Measurements from ENCODE around the gene LPP.
"Not testable (repeated sequence)": the region's sequence is repeated elsewhere in the genome, so short reads cannot be mapped to it uniquely, and the experiment has no call there.

Gene LPP

DNA sequence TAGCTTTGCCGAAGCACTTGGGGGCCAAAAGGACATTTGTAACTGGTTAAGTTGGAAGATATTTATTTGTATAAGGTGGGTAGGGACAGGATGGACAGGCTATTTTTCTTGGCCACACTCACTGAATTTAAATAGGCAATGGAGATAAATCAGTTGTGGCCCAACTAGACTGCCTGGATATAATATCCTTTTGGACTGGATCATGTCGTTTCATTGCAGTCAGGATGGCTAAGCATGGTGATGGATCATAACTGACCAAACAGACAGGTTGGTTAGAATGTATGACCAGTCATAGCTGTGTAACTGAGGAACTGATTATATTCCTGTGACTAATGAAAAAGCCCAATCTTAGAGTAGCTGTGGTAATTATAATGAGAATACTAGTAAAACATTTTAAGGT is 284.0 kb downstream of the LPP start:
- DNase-seq (ENCODE audit: low read depth): no peak

DNA sequence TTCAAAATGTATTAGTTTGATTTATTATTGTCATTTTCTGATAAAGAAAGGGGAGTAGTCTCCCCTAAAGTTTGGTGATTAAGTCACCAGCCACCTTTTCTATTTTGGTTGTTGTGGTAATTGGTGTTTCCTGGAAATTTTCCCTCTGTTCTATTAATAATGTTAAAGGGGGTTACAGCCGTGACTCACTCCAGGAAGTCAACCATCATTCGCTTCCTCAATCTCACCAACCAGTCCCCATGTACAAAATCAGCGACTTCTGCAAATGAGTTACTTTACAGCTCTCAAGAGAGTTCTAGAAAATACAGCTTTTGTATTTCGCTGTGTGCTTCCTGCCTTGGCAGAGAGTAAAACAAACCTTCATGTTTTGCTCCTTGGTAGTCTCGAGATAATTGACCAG is 285.1 kb downstream of the LPP start:
- peak; percentile 37 for DNase-seq (ENCODE audit: low read depth)

DNA sequence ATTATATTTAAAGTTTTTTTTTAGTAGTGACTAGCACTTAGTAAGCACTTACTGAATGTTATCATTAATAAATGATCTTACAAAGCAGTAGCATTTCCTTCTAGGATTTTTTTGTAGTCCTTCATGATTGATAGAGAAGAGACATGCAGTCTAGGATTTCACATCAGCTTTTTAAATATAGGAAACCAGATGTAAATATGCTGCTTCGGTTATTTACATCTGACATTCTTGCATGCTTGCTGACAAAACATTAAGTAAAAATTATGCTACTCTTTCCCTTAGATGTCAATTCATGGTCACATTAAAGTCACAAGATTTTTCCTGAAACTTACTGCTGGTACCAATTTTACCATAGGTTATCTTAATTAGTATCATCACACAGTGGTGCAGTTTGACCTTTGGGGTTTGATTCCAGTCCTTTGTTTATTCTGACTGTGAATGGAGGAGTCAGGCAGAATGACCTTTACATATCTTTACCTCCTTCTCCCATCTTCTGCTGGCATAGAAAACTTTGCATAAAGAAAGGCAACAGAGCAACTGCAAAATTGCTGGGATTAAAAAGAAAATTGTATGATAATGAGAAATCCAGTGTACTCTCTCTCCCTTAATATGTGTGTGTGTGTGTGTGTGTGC is 286.5 kb downstream of the LPP start:
- no peak for DNase-seq (ENCODE audit: low read depth)

DNA sequence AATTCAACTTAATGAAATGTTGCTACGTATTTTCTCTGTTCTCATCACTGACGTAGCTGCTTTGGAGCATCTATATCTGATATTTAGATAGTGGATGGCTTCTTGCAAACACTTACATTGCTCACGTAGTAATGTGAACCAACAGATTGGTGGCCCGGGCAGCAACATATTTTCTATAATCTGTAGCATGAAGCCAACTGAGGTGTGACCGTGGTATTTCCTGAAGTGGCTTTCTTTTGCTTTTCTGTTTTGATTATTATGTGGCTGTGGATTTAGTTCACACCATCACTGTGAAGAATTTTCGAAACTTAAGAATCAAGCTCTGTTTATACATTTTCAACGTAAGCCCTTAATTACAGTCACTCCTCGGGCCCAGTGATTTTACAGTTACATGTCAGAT is 288.5 kb downstream of the LPP start:
- DNase-seq (ENCODE audit: low read depth): no peak

DNA sequence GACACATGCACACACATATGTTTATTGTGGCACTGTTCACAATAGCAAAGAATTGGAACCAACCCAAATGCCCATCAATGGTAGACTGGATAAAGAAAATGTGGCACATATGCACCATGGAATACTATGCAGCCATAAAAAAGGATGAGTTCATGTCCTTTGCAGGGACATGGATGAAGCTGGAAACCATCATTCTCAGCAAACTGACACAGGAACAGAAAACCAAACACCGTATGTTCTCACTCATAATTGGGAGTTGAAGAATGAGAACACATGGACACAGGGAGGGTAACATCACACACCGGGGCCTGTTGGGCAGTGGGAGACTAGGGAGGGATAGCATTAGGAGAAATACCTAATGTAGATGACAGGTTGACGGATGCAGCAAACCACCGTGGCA is 291.2 kb downstream of the LPP start:
- DNase-seq (ENCODE audit: low read depth): not testable (repeated sequence)

DNA sequence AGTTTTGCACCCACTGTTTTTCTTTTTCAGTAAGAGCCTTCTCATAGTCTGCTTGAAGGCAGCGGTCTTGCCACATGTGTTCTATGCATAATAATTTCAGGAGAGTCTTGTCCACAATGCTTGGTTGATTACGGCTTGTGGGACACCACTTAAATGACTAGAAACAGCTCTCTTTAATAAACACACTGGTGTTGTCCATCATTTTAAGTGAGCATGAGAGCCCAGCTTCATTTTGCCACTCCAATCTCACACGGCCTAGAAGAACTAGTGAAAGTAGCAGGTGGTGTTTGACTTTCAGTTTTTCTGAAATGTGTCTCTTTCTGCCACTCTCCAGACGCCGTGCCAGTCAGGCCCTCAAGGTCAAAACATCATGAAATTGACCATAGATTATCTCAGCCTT is 292.1 kb downstream of the LPP start:
- no peak for DNase-seq (ENCODE audit: low read depth)

DNA sequence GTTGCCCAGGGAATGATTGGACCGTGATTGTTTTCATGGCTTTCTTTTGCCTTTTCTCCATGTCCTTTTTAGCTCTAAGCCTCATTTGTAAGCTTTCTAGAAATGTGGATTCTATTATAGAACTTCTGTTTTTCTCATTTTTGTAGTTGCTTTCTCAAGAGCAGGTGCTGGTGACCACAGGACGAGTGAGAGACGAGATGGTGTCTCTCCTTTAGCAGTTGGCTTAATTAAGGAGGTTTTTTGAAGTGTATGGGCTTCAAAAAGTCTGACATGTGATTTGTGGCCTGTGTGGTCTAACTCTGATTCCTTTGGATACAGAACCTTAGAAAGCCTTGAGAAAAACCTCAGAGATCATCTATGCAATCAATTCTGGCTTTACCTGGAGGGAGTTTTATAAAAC is 292.8 kb downstream of the LPP start:
- no peak for DNase-seq (ENCODE audit: low read depth)

DNA sequence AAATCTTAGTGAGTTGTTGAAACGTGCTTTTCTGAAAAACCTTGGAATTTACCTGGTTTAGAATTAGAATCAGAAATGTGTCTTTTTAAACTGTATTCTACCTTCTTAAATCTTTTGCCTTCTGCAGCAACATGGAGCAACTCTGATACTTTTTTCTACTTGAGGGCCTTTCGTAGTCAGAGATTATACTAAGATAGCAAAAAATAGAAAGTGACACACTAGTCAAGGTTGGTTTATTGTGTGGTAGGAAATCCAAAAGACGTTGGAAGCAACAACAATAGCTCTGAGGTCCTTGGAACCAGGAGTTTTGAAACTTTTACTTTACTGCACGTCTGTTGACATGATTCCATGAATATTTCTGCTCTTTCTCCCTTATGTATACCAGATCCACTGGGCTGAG is 294.9 kb downstream of the LPP start:
- DNase-seq (ENCODE audit: low read depth): no peak

DNA sequence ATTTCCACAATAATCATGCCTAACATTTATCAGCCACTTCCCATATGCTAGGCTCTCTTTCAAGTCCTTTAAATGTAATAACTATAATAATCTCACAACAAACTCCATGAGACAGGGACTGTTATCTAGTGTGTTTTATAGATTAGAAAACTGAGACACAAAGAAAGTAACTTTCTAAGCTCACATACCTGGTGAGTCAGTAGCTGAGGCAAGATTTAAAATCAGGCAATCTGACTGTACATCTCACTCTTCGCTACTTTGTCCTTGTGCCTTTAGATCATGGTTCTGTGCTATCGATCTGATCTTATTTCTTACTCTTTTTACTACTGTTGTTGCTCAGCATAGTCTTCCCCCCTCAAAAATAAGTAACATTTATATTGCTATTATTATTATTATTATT is 295.5 kb downstream of the LPP start:
- DNase-seq (ENCODE audit: low read depth): no peak

DNA sequence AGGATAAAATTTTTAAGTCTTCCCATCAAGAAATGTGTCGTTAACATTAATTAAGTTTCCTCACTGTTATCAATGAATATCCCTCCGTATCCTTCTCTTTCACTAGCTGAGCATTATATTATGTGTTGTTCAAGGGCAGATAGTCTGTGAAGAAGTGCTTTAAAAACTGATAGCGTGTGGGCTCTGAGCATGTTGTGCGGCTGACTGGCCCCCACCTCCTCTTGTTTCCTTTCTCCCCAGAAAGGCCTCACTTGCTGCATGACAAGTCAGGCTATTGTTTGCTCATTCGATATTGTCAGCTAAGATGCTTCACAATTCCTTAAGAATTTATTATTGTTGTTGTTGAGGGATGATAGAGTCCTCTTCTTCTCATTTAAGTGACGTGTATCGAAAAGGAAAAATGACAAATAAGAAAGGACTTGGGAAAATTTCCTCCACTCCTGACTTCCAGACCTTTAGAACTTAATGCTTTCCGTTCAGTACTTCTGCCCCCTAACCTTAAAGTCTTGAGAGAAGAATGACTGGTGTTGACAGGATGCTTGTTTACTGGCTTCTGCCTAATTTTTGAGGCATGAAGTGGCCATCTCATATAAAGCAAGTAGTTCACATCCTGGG is 298.3 kb downstream of the LPP start:
- no peak for DNase-seq (ENCODE audit: low read depth)

DNA sequence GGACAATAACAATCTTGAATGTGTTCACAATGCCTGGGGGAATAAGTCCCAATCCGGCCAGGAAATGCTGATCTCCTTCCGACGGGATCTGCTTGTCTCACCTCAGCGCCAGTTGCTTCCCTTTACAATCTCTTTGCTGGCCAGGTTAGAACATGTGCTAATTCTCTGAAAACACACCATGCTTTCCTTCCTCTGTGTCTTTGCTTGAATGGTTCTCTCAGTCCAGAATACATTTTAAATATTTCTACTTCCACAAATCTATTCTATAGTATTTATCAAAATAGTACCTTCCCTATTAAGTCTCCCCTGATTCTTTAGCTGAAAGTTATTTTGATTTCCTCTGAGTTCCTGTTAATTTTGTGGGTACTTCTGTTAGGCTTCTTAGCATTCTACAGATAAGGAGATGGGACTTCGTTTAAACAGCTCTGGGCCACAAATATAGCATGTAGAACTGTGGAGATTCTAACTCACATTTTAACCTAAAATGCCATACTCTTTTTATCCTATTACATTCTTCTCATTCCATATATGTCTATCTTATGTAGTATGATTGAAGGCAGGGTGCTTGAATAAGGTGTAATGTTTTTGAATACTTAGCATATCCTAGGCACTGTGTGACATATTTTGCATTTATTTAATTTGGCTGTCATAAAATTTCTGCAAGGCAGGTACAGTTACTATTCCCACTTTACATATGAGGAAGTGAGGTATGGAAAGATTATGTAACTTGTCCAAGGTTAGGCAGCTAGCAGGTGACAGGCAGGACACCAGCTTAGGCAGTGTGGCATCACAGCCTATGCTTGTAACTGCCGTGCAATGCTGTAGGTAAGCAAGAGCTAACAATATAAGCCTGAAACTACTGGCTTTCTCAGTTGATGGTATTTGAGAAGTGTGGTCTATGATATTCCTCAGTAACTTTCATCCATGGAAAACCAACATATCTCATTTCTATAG is 299.8 kb downstream of the LPP start:
- no peak for DNase-seq (ENCODE audit: low read depth)

DNA sequence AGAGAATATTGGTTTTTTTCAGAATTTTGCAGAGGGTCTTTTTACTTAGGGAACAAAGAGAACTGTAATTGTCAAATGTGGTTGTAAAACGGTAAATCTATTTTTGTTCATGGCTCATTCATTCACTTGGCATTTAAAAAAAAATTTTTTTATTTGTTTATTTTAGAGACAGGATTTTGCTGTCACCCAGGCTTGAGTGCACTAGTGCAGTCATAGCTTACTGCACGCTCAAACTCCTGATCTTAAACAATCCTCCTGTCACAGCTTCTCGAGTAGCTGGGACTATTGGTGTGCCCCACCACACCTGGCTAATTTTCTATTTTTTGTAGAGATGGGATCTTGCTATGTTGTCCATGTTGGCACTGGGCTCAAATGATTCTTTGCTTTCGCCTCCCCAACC is 301.8 kb downstream of the LPP start:
- no peak for DNase-seq (ENCODE audit: low read depth)

DNA sequence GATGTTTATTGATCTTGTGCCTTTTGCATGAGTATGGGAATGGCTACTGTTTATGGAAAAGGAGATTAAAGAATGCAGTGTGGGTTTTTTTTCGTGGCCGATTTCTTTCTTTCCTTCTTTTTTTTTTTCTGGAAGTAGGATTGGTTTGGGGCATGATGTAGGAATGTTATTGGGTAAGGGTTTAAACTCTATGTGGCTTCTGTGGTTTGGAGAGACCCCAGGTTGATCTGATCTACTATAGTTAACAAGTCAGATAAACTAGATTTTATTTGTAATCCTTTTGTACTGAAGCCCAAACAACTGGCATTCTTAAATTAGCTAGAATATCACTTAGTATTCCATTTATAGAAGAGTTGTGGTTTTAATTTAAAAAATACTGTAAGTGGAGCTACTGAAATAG is 304.8 kb downstream of the LPP start:
- no peak for DNase-seq (ENCODE audit: low read depth)

DNA sequence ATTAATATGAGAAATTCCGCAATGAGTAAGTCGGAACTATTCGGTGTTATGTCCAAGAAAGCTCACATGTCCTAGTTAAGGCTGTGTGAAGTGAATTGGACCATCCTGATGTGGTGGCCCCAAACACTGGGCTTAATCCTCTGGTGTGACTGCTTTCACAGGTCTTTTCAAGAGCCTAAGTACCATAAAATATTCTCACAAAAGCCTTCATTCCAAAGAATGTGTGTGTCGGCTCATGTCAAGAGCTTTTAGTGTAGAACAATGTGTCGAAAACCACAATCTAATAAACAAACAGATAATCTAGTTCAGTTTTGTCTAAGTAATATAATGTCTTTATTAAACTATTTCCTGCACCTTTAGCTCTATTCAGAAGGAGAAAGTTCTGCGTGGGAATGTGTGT is 311.4 kb downstream of the LPP start:
- no peak for DNase-seq (ENCODE audit: low read depth)

DNA sequence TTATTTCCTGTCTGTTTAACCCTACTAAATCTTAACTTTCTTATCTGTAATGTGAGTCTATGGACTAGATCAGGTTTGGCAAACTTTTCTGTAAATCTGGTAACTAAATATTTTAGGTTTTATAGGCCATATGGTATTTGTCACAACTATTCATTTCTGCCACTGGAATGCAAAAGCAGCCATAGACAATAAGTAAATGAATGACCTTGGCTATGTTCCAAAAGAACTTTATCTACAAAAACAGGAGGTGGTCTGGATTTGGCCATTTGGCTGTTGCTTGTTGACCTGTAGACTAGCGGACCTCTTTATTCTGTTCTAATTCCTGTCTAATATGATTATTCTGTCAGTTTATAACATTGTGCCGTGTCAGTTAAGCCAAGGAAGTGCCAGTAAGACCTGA is 314.2 kb downstream of the LPP start:
- no peak for DNase-seq (ENCODE audit: low read depth)

DNA sequence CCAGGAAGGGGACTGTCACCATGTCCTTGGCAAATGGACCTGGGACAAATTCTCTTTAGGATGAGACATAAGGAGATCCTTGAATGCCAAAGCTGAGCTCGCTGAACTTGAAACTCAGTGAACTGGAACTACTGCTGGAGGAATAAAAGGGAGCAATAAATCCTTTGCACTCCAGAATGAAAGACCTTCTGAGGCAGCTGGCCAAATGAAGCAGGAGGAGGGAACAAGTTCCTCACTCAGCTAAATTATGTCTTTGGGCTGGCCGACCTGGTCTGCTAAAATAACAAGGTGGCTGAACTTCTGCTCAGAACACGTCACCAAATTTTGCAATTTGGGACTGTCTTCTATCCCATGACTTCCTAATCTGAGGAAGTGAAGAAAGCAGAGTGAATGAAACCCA is 314.7 kb downstream of the LPP start:
- DNase-seq (ENCODE audit: low read depth): no peak

DNA sequence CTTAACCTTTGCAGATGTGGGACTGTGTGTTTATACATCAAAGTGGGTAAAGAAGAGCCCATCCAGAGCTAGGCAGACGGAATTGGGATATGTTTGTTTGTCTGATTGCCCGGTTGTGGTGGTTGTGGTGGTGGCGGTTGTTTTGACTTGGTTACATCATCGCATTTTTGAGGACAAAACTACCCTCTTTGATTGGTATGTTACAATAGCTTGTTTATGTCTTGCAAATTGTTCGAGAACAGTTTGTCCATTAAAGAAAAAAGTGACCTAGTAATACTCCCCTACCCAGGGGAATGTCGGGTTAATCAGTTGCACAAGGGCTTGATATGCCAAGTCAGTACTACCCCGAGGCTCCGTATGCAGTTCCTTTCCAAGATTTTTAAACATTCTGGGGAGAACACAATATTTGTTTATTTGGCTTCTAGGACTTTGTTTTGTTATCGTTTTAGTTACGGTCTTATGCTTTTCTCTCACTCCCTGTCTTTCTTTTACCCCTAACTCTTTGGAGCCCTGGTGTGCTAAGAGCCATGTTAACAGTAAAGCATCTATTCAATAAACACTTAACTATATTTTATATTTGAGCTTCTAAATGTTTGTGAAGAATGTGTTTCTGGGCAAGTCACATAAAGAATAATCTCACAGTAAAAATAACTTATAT is 315.4 kb downstream of the LPP start:
- no peak for DNase-seq (ENCODE audit: low read depth)

DNA sequence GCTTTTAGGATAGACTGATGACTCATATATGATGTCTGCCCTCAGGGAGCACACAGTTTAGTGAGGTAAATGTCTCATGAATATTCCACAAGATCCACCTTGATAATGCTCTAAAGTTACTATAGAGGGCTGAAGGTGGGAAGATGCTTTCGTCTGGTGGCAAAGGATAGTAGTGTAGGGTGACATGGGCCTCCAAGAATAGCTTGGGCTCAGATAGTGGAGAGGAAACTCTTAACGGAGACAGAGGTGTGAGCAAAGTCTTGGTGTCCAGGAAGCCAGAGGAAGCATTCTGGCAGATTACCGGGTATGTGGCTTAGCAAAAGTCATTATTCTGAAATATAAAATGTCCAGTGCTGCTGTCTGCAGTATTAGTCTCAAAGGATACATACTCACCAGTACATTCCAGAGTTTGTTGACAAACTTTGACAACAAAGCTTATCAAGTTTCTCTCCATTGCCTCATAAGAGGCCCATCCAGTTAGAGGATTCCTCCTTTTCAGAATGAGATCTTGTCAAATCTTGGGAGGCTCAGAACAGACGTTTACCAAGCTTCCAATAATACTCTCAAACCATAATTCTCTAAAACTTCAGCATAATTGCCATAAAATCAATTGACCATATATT is 316.7 kb downstream of the LPP start:
- DNase-seq (ENCODE audit: low read depth): no peak

DNA sequence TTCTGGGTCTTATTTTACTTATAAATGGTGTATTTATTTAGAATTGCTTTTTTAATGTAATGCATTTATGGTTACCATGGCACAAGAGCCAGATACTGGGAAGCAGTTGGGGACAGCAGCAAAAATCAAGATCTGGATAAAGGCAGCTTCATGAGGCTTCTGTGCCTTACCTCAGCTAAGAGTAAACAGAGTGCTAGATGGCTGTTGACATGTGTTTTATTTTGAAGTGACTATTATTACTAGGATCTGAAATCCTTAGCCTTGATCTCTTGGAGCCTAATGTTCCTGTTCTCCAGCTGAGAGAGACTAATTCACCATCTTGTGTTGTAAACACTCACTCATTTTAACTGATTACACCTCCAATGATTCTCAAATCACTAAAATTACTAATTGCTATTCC is 317.8 kb downstream of the LPP start:
- DNase-seq (ENCODE audit: low read depth): no peak

DNA sequence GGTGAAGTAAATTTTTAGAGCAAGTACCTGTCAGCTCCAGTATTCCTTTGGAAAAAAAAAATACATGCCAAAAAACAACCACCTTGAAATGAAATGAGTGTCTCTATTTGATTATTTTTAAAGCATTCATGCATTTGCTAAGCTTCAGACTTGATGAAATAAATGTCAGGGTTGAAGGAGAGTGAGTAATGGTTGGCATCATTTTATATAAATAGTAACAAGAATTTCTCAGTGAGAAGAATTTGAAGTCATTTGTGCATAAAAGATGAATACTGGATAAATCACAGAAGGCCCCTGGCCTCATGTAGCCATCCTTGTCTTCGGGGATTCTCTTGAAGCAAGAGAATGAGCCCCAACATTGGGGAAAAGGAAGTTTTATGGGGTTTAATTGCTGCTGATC is 318.4 kb downstream of the LPP start:
- no peak for DNase-seq (ENCODE audit: low read depth)

DNA sequence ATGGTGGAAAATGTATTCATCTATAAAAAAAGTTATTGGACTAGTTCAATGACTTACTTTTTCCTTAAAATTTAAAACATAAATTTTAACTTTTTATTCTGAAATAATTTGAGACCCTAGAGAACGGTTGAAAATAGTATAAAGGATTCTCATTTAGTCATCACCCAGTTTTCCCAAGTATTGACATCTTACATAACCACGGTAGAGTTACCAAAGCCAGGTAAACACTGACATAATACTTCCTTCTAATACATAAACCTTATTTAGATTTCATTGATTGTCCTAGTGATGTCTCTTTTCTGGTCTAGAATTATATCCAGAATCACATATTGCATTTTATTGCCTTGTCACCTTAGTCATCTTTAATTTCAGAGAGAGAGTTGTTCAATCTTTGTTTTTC is 319.1 kb downstream of the LPP start:
- DNase-seq (ENCODE audit: low read depth): no peak

DNA sequence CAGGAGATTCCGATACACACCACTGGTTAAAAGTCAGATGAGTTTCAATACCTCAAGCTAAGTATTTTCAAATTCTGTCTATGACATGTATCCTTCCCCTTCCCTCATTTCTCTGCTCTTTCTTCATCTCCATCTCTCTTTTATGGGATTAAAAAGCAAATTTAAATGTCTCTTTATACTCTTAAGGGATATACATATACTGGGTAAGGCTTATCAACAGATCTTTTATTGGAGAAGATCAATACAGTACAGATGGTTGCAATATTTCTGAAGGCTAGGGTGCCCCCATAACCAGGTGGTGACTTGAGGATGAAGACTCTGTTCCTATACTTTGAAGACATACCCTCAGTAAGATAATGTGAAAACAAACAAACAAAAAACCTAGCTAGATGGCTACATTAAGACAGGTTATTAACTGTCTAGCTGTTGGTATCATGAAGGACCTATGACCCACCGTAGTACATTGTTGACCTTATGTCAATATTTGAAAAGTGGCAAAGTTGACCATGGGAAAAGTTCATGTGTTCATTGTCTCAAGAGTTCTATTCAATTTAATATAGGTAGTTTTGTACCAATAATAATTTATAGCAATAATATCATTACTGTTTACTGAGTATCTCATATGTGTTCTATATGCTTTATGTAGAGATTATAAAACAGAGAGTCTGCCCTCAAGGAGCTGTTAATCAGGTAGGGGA is 319.8 kb downstream of the LPP start:
- no peak for DNase-seq (ENCODE audit: low read depth)

Data from activated T-cell treated with anti-CD3 and anti-CD28 coated beads for 24 hours (primary cell).